ENCODE data around the gene OTP. TPM values are rescaled to one million over a fixed set of nuclear protein-coding genes. Genes with fewer than 3 reads are reported as not detected.

Gene OTP
- total RNA-seq, 2 experiments from 2014 or later = not detected

DNA sequence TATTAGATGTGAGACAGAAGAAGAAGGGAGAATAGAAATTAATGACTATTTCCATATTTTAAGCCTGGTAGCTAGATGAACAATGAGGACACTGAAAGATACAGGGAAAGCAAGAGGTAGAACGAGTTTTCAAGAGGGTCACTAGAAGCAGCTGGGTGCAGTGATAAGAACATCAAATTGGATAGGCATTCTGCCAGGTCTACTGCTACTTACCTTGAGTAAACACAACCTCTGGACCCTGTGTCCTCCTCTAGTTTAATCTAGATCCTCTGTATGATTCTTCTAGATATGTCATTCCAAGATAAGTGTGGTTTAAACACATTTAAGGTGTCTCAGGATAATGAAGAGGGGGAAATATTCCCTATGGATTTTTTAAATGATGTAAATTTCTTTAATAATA is 31.2 kb downstream of the OTP start:
- intact Hi-C loops (cut with micrococcal nuclease) = no loop called here
- DNase-seq (no peak), ATAC-seq (no peak)
- H3K36me3 Mint-ChIP-seq (ENCODE audit: low read depth) = no peaks in the 10 kb centered on the region
- no peaks in the 10 kb centered on the region for H3K9me3 Mint-ChIP-seq
- no peak overlapping the region for H3K27ac Mint-ChIP-seq
- no peaks in the 10 kb centered on the region for H3K4me1 Mint-ChIP-seq (ENCODE audit: low read depth)
- H3K27me3 Mint-ChIP-seq = peaks cover 34% of the 10 kb centered on the region
- TF ChIP-seq, protein P1, sequence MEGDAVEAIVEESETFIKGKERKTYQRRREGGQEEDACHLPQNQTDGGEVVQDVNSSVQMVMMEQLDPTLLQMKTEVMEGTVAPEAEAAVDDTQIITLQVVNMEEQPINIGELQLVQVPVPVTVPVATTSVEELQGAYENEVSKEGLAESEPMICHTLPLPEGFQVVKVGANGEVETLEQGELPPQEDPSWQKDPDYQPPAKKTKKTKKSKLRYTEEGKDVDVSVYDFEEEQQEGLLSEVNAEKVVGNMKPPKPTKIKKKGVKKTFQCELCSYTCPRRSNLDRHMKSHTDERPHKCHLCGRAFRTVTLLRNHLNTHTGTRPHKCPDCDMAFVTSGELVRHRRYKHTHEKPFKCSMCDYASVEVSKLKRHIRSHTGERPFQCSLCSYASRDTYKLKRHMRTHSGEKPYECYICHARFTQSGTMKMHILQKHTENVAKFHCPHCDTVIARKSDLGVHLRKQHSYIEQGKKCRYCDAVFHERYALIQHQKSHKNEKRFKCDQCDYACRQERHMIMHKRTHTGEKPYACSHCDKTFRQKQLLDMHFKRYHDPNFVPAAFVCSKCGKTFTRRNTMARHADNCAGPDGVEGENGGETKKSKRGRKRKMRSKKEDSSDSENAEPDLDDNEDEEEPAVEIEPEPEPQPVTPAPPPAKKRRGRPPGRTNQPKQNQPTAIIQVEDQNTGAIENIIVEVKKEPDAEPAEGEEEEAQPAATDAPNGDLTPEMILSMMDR (IDR thresholded peaks at IDR 0.05) = no peak
- ChIA-PET CTCF (no interaction called here), POLR2A (no interaction called here)
- no peak overlapping the region for H3K4me3 Mint-ChIP-seq

GRCh38 chr5:77606279-77606678 is 32.2 kb downstream of the OTP start:
- CTCF ChIA-PET = no interaction called here
- Mint-ChIP-seq H3K27me3 (peaks cover 32% of the 10 kb centered on the region), H3K4me3 (no peak overlapping the region), H3K27ac (no peak overlapping the region), H3K4me1 (ENCODE audit: low read depth) (no peaks in the 10 kb centered on the region), H3K9me3 (no peaks in the 10 kb centered on the region), H3K36me3 (ENCODE audit: low read depth) (no peaks in the 10 kb centered on the region)
- no peak for ATAC-seq
- TF ChIP-seq, protein P1 (IDR thresholded peaks at IDR 0.05) = no peak
- no peak for DNase-seq
- intact Hi-C loops (cut with micrococcal nuclease) = no loop called here
- POLR2A ChIA-PET = interaction anchor here (0.6 kb wide), 1 partner anchor 985 kb away, joined by 3 read pairs; no protein-coding TSS in a partner anchor

GRCh38 chr5:77599679-77600078 is 38.8 kb downstream of the OTP start:
- no peaks in the 10 kb centered on the region for H3K4me1 Mint-ChIP-seq (ENCODE audit: low read depth)
- DNase-seq (no peak), ATAC-seq (no peak)
- H3K36me3 Mint-ChIP-seq (ENCODE audit: low read depth) = no peaks in the 10 kb centered on the region
- H3K4me3 Mint-ChIP-seq = no peak overlapping the region
- H3K27ac Mint-ChIP-seq = no peak overlapping the region
- intact Hi-C loops (cut with micrococcal nuclease) = no loop called here
- no peaks in the 10 kb centered on the region for H3K9me3 Mint-ChIP-seq
- TF ChIP-seq, protein P1 (IDR thresholded peaks at IDR 0.05) = no peak
- POLR2A ChIA-PET = no interaction called here
- H3K27me3 Mint-ChIP-seq = peaks cover 37% of the 10 kb centered on the region
- CTCF ChIA-PET = interaction anchor here (1.1 kb wide), 1 partner anchor 70 kb away, joined by 3 read pairs; no protein-coding TSS in a partner anchor

DNA sequence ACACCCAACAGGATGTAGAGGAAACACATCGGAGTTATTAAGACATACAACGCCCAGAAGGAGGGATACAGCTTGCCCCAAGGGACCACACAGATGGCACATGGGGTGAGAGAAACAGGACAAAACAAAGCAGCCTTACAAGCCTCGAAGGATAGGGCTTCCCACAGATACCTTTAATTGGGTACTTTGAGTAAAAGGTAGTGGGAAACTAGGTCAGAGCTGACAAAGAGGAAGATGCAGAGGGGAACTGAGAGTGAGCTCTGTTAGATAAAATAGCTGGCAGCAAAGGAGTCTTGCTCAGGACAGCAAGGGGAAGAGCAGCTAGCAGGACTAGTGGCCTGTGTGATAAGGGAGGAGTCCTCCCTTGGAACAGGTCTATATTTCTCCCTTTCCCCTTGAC is 48.2 kb downstream of the OTP start:
- Mint-ChIP-seq H3K27me3 (peaks cover 26% of the 10 kb centered on the region), H3K36me3 (ENCODE audit: low read depth) (no peaks in the 10 kb centered on the region), H3K27ac (no peak overlapping the region), H3K4me3 (no peak overlapping the region), H3K9me3 (no peaks in the 10 kb centered on the region), H3K4me1 (ENCODE audit: low read depth) (no peaks in the 10 kb centered on the region)
- CTCF ChIA-PET = no interaction called here
- TF ChIP-seq, protein P1 (IDR thresholded peaks at IDR 0.05) = no peak
- ATAC-seq (no peak), DNase-seq (no peak)
- intact Hi-C loops (cut with micrococcal nuclease) = no loop called here
- POLR2A ChIA-PET = interaction anchor here (0.6 kb wide), 1 partner anchor 15 kb away, joined by 3 read pairs; no protein-coding TSS in a partner anchor

GRCh38 chr5:77588175-77588574 is 50.3 kb downstream of the OTP start:
- TF ChIP-seq, protein P1 (IDR thresholded peaks at IDR 0.05) = no peak
- no peak overlapping the region for H3K4me3 Mint-ChIP-seq
- no peak overlapping the region for H3K27ac Mint-ChIP-seq
- no peaks in the 10 kb centered on the region for H3K4me1 Mint-ChIP-seq (ENCODE audit: low read depth)
- H3K27me3 Mint-ChIP-seq = peaks cover 23% of the 10 kb centered on the region
- intact Hi-C loops (cut with micrococcal nuclease) = no loop called here
- ATAC-seq (no peak), DNase-seq (no peak)
- H3K36me3 Mint-ChIP-seq (ENCODE audit: low read depth) = no peaks in the 10 kb centered on the region
- POLR2A ChIA-PET = no interaction called here
- CTCF ChIA-PET = no interaction called here
- H3K9me3 Mint-ChIP-seq = no peaks in the 10 kb centered on the region
